Neutrophil (primary cell): ENCODE results near the gene ASTN2.

Source experiments
- H3K27ac ChIP-seq: fragments of 200-600 bp; sonication (generic); 2 replicates; pipeline ENCODE4 v1.5.1; 2016; ENCODE audit warnings: mild to moderate bottlenecking, moderate library complexity
- H3K27me3 ChIP-seq: fragments of 200-600 bp; sonication (generic); 2 replicates; pipeline ENCODE4 v1.6.0; 2016; ENCODE audit warnings: mild to moderate bottlenecking
- H3K36me3 ChIP-seq: fragments of 200-600 bp; sonication (generic); 2 replicates; pipeline ENCODE4 v1.5.1; 2017
- H3K4me1 ChIP-seq, 2 experiments: fragments of 200-600 bp in 1 of 2; sonication (generic) in 1 of 2; 1 replicate in 1 of 2; 2 replicates in 1 of 2; pipeline versions ENCODE4 v1.5.1 to v1.6.1; 2013 to 2016; ENCODE audit warnings: low read depth in 1 of 2, low read length in 1 of 2, mild to moderate bottlenecking in 1 of 2, moderate library complexity in 1 of 2; ENCODE audit not compliant: control insufficient read depth in 1 of 2, insufficient read depth in 1 of 2
- H3K4me3 ChIP-seq, 2 experiments: fragments of 200-600 bp in 1 of 2; sonication (generic) in 1 of 2; 1 replicate in 1 of 2; 2 replicates in 1 of 2; pipeline ENCODE4 v1.5.1; 2013 to 2016; ENCODE audit warnings: low read depth in 1 of 2, low read length in 1 of 2, mild to moderate bottlenecking in 1 of 2, moderate library complexity in 1 of 2
- H3K9me3 ChIP-seq: fragments of 200-600 bp; sonication (generic); 2 replicates; pipeline ENCODE4 v1.5.1; 2016
- TF ChIP-seq, protein P1 (sequence below): fragments of 200-600 bp; sonication (generic); IDR thresholded peaks from 2 replicates; pipeline ENCODE4 v1.5.1; 2016; ENCODE audit warnings: antibody characterized with exemption

ASTN2 gene

GRCh38 chr9:117334101-117334500, 80.8 kb downstream of the ASTN2 start:
- TF ChIP-seq, protein P1, sequence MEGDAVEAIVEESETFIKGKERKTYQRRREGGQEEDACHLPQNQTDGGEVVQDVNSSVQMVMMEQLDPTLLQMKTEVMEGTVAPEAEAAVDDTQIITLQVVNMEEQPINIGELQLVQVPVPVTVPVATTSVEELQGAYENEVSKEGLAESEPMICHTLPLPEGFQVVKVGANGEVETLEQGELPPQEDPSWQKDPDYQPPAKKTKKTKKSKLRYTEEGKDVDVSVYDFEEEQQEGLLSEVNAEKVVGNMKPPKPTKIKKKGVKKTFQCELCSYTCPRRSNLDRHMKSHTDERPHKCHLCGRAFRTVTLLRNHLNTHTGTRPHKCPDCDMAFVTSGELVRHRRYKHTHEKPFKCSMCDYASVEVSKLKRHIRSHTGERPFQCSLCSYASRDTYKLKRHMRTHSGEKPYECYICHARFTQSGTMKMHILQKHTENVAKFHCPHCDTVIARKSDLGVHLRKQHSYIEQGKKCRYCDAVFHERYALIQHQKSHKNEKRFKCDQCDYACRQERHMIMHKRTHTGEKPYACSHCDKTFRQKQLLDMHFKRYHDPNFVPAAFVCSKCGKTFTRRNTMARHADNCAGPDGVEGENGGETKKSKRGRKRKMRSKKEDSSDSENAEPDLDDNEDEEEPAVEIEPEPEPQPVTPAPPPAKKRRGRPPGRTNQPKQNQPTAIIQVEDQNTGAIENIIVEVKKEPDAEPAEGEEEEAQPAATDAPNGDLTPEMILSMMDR: no peak
- H3K36me3 ChIP-seq: no peaks in the 10 kb centered on the region
- H3K27ac ChIP-seq: no peak overlapping the region
- H3K4me3 ChIP-seq: no peak overlapping the region
- no peaks in the 10 kb centered on the region for H3K27me3 ChIP-seq
- no peaks in the 10 kb centered on the region for H3K4me1 ChIP-seq
- no peaks in the 10 kb centered on the region for H3K9me3 ChIP-seq

GRCh38 chr9:117325831-117326230, 89.0 kb downstream of the ASTN2 start:
- Histone ChIP-seq H3K4me1 (no peaks in the 10 kb centered on the region), H3K27me3 (no peaks in the 10 kb centered on the region), H3K9me3 (no peaks in the 10 kb centered on the region), H3K27ac (no peak overlapping the region), H3K4me3 (no peak overlapping the region), H3K36me3 (no peaks in the 10 kb centered on the region)
- TF ChIP-seq, protein P1: no peak

- Histone ChIP-seq H3K9me3 (no peaks in the 10 kb centered on the region), H3K36me3 (no peaks in the 10 kb centered on the region), H3K27ac (no peak overlapping the region), H3K4me1 (no peaks in the 10 kb centered on the region), H3K4me3 (no peak overlapping the region), H3K27me3 (no peaks in the 10 kb centered on the region)
- TF ChIP-seq, protein P1: no peak
These were observed 89.6 kb downstream of the ASTN2 start for GRCh38 chr9:117325110-117325731.

GRCh38 chr9:117323390-117323789, 91.5 kb downstream of the ASTN2 start:
- H3K4me1 ChIP-seq: no peaks in the 10 kb centered on the region
- H3K36me3 ChIP-seq: no peaks in the 10 kb centered on the region
- no peaks in the 10 kb centered on the region for H3K9me3 ChIP-seq
- H3K27ac ChIP-seq: no peak overlapping the region
- H3K4me3 ChIP-seq: no peak overlapping the region
- H3K27me3 ChIP-seq: no peaks in the 10 kb centered on the region
- TF ChIP-seq, protein P1: no peak

- Histone ChIP-seq H3K4me1 (no peaks in the 10 kb centered on the region), H3K27ac (no peak overlapping the region), H3K27me3 (no peaks in the 10 kb centered on the region), H3K36me3 (no peaks in the 10 kb centered on the region), H3K4me3 (no peak overlapping the region), H3K9me3 (no peaks in the 10 kb centered on the region)
- TF ChIP-seq, protein P1: no peak
These were observed 97.7 kb downstream of the ASTN2 start for GRCh38 chr9:117317192-117317591.
